ENCODE results near the gene CDH24. TPM values are rescaled to one million over a fixed set of nuclear protein-coding genes. Genes with fewer than 3 reads are reported as not detected.

CDH24 gene
- total and polyA plus RNA-seq, 9 of the 15 experiments (the other 6 are each of a cell fraction or from before 2014, with no cell fraction given): 0.04 to 16.2 (median 4.9) TPM

DNA sequence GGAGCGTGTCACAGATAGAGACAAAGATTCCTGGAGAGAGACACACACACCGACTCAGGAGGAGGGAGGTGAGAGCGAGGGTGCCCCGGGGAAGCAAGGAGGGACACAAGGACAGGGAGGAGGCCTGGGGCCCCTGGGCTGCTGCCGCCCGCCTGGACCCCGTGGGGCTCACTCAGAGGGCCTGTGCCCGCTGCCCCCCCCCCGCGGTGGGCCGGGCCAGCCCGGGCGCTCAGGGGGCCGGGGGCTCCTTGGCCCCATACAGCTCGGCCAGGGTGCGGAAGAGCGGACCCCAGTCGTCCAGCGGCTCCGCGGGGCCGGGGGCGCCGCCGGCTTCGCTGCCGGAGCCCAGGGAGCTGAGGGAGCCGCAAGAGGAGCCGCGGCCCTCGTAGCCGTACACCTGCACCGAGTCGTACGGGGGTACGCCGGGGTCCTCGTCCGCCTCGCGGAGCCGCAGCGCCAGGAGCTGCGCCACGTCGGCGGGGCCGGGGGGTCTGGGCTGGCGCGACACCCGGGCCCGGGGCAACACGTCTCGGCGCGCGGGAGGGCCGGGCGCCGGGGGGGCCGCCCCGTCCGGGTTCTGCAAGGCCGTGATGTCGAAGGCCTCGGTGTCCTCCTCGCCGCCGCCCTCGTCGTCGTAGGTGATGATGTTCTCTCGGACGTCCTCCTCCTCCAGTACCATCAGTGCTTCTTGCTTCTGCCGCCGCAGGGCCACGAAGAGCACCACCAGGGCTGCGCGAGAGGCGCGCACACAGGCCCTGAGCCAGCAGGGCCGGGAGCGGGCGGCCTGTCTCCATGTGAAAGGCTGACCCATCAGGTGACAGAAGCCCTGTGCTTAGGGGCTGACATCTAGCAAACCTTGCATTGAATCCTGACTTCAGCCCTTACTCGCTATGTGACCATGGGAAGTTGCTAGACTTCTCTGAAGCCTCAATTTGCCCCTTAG lies 9.3 kb downstream of the CDH24 start:
- BruUV-seq (replicated peaks): no TSS peak
- Histone ChIP-seq H3K9me3 (replicated peaks; ENCODE audit: control insufficient read depth, insufficient read depth, low read depth, low read length) (no peaks in the 10 kb centered on the region), H3K4me2 (ENCODE audit: insufficient read depth, low read length) (no peak overlapping the region), H3K4me3 (no peak overlapping the region), H3K36me3 (ENCODE audit: control insufficient read depth, insufficient read depth, low read length) (peaks cover 3% of the 10 kb centered on the region; the same call in 1 of the 3 replicates), H3K27ac (ENCODE audit: extremely low read depth, low read depth, low read length) (no peak overlapping the region), H3K9ac (ENCODE audit: insufficient read depth in 1 of 2, low read depth in 2 of 2, low read length in 2 of 2) (0 out of 4 replicates have a peak overlapping the region, but pooled peaks of 1 of the 2 experiments have one; percentile 15), H3K4me1 (replicated peaks in 1 of 2; ENCODE audit: control insufficient read depth in 2 of 2, insufficient read depth in 2 of 2, low read length in 2 of 2) (peaks cover 15 to 30% of the 10 kb centered on the region in 2 experiments), H4K20me1 (replicated peaks; ENCODE audit: control insufficient read depth, insufficient read depth, low read length) (no peaks in the 10 kb centered on the region), H3K79me2 (ENCODE audit: control insufficient read depth, insufficient read depth, low read length) (no peaks in the 10 kb centered on the region), H3K9me1 (ENCODE audit: control insufficient read depth, insufficient read depth, low read length) (no peaks in the 10 kb centered on the region), H3K27me3 (ENCODE audit: control insufficient read depth in 2 of 2, insufficient read depth in 2 of 2, low read length in 2 of 2) (no peaks in the 10 kb centered on the region), H2AFZ (ENCODE audit: low read depth, low read length) (no peak overlapping the region)
- intact Hi-C loops (cut with micrococcal nuclease): no loop called here
- POLR2A ChIA-PET: interaction anchor here (1.0 kb wide), 1 partner anchor 41 kb away, joined by 6 read pairs; no protein-coding TSS in a partner anchor
- in situ Hi-C loops (cut with MboI): no loop called here
- CTCF ChIA-PET (ENCODE audit: low intra/inter-chr PET ratio): interaction anchor here (0.9 kb wide), 1 partner anchor 62 kb away, joined by 3 read pairs; no protein-coding TSS in a partner anchor
- TF ChIP-seq, protein P1, sequence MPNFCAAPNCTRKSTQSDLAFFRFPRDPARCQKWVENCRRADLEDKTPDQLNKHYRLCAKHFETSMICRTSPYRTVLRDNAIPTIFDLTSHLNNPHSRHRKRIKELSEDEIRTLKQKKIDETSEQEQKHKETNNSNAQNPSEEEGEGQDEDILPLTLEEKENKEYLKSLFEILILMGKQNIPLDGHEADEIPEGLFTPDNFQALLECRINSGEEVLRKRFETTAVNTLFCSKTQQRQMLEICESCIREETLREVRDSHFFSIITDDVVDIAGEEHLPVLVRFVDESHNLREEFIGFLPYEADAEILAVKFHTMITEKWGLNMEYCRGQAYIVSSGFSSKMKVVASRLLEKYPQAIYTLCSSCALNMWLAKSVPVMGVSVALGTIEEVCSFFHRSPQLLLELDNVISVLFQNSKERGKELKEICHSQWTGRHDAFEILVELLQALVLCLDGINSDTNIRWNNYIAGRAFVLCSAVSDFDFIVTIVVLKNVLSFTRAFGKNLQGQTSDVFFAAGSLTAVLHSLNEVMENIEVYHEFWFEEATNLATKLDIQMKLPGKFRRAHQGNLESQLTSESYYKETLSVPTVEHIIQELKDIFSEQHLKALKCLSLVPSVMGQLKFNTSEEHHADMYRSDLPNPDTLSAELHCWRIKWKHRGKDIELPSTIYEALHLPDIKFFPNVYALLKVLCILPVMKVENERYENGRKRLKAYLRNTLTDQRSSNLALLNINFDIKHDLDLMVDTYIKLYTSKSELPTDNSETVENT (CRISPR knock-in tag; IDR thresholded peaks at IDR 0.05): no peak
- TF ChIP-seq PURB (CRISPR knock-in tag; IDR thresholded peaks at IDR 0.05; ENCODE audit: low read depth) (no peak), BRD9 (IDR thresholded peaks at IDR 0.05; ENCODE audit: low read depth, partially characterized antibody) (no peak), ERF (CRISPR knock-in tag; IDR thresholded peaks at IDR 0.05) (no peak), RAD21 (CRISPR knock-in tag; conservative IDR thresholded peaks at IDR 0.05 in 1 of 2, IDR thresholded peaks at IDR 0.05 in 1 of 2) (no peak)
- TF ChIP-seq, protein P2, sequence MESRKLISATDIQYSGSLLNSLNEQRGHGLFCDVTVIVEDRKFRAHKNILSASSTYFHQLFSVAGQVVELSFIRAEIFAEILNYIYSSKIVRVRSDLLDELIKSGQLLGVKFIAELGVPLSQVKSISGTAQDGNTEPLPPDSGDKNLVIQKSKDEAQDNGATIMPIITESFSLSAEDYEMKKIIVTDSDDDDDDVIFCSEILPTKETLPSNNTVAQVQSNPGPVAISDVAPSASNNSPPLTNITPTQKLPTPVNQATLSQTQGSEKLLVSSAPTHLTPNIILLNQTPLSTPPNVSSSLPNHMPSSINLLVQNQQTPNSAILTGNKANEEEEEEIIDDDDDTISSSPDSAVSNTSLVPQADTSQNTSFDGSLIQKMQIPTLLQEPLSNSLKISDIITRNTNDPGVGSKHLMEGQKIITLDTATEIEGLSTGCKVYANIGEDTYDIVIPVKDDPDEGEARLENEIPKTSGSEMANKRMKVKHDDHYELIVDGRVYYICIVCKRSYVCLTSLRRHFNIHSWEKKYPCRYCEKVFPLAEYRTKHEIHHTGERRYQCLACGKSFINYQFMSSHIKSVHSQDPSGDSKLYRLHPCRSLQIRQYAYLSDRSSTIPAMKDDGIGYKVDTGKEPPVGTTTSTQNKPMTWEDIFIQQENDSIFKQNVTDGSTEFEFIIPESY (CRISPR knock-in tag; IDR thresholded peaks at IDR 0.05): peak; percentile 55
- DNase-seq (ENCODE audit: extremely low read depth in 1 of 4, low spot score in 3 of 4) (no peak), FAIRE-seq (peak; percentile 55), ATAC-seq (no peak)
- WGBS (ENCODE audit: insufficient coverage, low coverage, missing lambda C conversion rate): 93% methylated on average over 28 of the region's 85 CpGs
